Astrocyte (in vitro differentiated cells and primary cell): ENCODE data around the gene ZNF253. TPM values are rescaled to one million over a fixed set of nuclear protein-coding genes. Genes with fewer than 3 reads are reported as not detected.
"Not testable (repeated sequence)": the region's sequence is repeated elsewhere in the genome, so short reads cannot be mapped to it uniquely, and the experiment has no call there.

Source experiments
- DNase-seq: peaks from one replicate; pipeline ENCODE4 v3.0.0-alpha.2; 2010; ENCODE audit warnings: low read depth
- FAIRE-seq: peaks from 2 replicates; lab custom pipeline; 2011; peaks lifted over from hg19 to GRCh38; lab: Jason Lieb, UNC
- H2AFZ ChIP-seq: 2 replicates; pipeline ENCODE4 v1.6.0; 2012; ENCODE audit warnings: low read depth, low read length, inconsistent platforms
- H3K27ac ChIP-seq: 2 replicates; pipeline ENCODE4 v1.5.1; 2011; ENCODE audit warnings: low read depth, low read length, inconsistent platforms
- H3K27me3 ChIP-seq: 2 replicates; pipeline ENCODE4 v1.6.0; 2011; ENCODE audit warnings: low read length, inconsistent platforms; ENCODE audit not compliant: insufficient read depth
- H3K36me3 ChIP-seq: 2 replicates; pipeline ENCODE4 v1.5.1; 2011; ENCODE audit warnings: low read length, inconsistent platforms; ENCODE audit not compliant: insufficient read depth
- H3K4me1 ChIP-seq: 2 replicates; pipeline ENCODE4 v1.5.1; 2011; ENCODE audit warnings: low read length, inconsistent platforms; ENCODE audit not compliant: insufficient read depth
- H3K4me2 ChIP-seq: 2 replicates; pipeline ENCODE4 v1.6.0; 2012; ENCODE audit warnings: low read length, inconsistent platforms
- H3K4me3 ChIP-seq: 2 replicates; pipeline ENCODE4 v1.5.1; 2011; ENCODE audit warnings: low read depth, mild to moderate bottlenecking, low read length, inconsistent platforms; ENCODE audit not compliant: insufficient read depth
- H3K79me2 ChIP-seq: 2 replicates; pipeline ENCODE4 v1.6.0; 2012; ENCODE audit warnings: mild to moderate bottlenecking, low read length, inconsistent platforms; ENCODE audit not compliant: insufficient read depth
- H3K9ac ChIP-seq: 2 replicates; pipeline ENCODE4 v1.6.0; 2012; ENCODE audit warnings: mild to moderate bottlenecking, low read length, inconsistent platforms
- H3K9me3 ChIP-seq: 2 replicates; pipeline ENCODE4 v1.5.1; 2012; ENCODE audit warnings: low read depth, mild to moderate bottlenecking, low read length, inconsistent platforms; ENCODE audit not compliant: insufficient read depth
- H4K20me1 ChIP-seq: 2 replicates; pipeline ENCODE4 v1.6.0; 2012; ENCODE audit warnings: low read length, inconsistent platforms; ENCODE audit not compliant: insufficient read depth
- H3K27ac Mint-ChIP-seq: one replicate; pipeline ENCODE4 v1.8.0; 2021; ENCODE audit warnings: mild to moderate bottlenecking, mixed read lengths; ENCODE audit not compliant: unreplicated experiment
- H3K27me3 Mint-ChIP-seq: one replicate; pipeline ENCODE4 v1.8.0; 2021; ENCODE audit warnings: low read depth, mixed read lengths; ENCODE audit not compliant: unreplicated experiment
- H3K36me3 Mint-ChIP-seq: one replicate; pipeline ENCODE4 v1.8.0; 2021; ENCODE audit warnings: low read depth, mixed read lengths; ENCODE audit not compliant: unreplicated experiment
- H3K4me1 Mint-ChIP-seq: one replicate; pipeline ENCODE4 v1.8.0; 2021; ENCODE audit warnings: low read depth, mixed read lengths; ENCODE audit not compliant: unreplicated experiment
- H3K4me3 Mint-ChIP-seq: one replicate; pipeline ENCODE4 v1.8.0; 2021; ENCODE audit warnings: mild to moderate bottlenecking, moderate library complexity, mixed read lengths; ENCODE audit not compliant: unreplicated experiment
- H3K9me3 Mint-ChIP-seq: one replicate; pipeline ENCODE4 v1.8.0; 2021; ENCODE audit warnings: mild to moderate bottlenecking, mixed read lengths; ENCODE audit not compliant: unreplicated experiment
- EZH2 ChIP-seq: IDR thresholded peaks from 2 replicates; pipeline ENCODE4 v1.6.1; 2012; ENCODE audit warnings: mild to moderate bottlenecking, low read length, inconsistent platforms; ENCODE audit not compliant: insufficient read depth
- total RNA-seq: library from RNA; stranded (reverse); gene quantifications from 2 replicates; pipeline ENCODE4 v1.2.1, GENCODE V29; 2021
- TF ChIP-seq, protein P1 (sequence below): IDR thresholded peaks from 2 replicates; pipeline ENCODE4 v1.5.1; 2011; ENCODE audit warnings: low read depth, mild to moderate bottlenecking, inconsistent platforms, low read length, moderate library complexity; ENCODE audit not compliant: insufficient read depth

ZNF253 gene
- total RNA-seq, 1 donor from 2014 or later, result 11.1 TPM

DNA sequence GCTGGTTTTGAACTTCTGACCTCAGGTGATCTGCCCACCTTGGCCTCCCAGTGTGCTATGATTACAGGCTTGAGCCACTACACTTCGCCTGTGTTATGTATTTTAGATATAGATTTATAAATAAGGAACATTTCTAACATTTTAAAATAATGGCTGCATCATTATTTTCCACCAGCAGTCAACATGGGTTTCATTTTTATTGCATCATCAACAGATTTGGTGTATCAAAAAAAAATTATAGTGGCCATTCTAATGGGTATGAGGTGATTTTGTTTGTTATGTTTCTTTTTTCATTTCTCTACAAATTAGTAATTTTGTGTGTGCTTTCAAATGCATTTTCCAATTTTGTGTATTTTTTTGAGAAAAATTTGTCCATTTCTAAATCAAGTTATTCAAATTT lies 18.9 kb downstream of the ZNF253 start:
- no peak for FAIRE-seq
- H3K27me3 ChIP-seq, result no peaks in the 10 kb centered on the region

DNA sequence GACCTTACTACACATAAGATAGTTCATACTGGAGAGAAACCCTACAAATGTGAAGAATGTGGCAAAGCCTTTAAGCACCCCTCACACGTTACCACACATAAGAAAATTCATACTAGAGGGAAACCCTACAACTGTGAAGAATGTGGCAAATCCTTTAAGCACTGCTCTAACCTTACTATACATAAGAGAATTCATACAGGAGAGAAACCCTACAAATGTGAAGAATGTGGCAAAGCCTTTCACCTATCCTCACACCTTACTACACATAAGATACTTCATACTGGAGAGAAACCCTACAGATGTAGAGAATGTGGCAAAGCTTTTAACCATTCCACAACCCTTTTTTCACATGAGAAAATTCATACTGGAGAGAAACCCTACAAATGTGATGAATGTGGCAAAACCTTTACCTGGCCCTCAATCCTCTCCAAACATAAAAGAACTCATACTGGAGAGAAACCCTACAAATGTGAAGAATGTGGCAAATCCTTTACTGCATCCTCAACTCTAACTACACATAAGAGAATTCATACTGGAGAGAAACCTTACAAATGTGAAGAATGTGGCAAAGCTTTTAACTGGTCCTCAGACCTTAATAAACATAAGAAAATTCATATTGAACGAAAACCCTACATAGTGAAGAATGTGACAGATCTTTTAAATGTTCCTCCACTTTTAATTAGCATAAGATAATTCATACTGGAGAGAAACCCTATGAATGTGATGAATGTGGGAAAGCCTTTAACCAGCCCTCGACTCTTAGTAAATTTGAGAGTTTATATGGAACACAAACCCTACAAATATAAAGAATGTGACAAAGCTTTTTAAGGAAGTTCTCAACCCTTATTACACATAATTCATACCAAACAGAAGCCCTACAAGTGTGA lies 26.6 kb downstream of the ZNF253 start:
- Mint-ChIP-seq H3K36me3 (peaks cover 66% of the 10 kb centered on the region), H3K9me3 (peaks cover 72% of the 10 kb centered on the region)
- H3K4me2 ChIP-seq, H3K27me3 ChIP-seq, H3K4me1 Mint-ChIP-seq, H3K27ac ChIP-seq, H3K36me3 ChIP-seq, H3K79me2 ChIP-seq, H3K27me3 Mint-ChIP-seq, FAIRE-seq, H3K4me3 Mint-ChIP-seq, H2AFZ ChIP-seq, H4K20me1 ChIP-seq, H3K27ac Mint-ChIP-seq, H3K9ac ChIP-seq, H3K4me3 ChIP-seq, DNase-seq, H3K4me1 ChIP-seq: not testable (repeated sequence)
- peaks cover 39% of the 10 kb centered on the region for H3K9me3 ChIP-seq

More for the DNA sequence above, 18.9 kb downstream of the ZNF253 start:
- no peaks in the 10 kb centered on the region for H3K4me1 Mint-ChIP-seq
- H3K4me3 Mint-ChIP-seq, result no peak overlapping the region
- Histone ChIP-seq H4K20me1 (no peaks in the 10 kb centered on the region), H3K4me2 (no peak overlapping the region), H3K36me3 (peaks cover 3% of the 10 kb centered on the region), H3K79me2 (no peaks in the 10 kb centered on the region), H3K4me1 (no peaks in the 10 kb centered on the region), H3K9ac (no peak overlapping the region), H2AFZ (no peak overlapping the region), H3K4me3 (no peak overlapping the region), H3K27ac (no peak overlapping the region), H3K9me3 (peaks cover 14% of the 10 kb centered on the region)
- H3K36me3 Mint-ChIP-seq, result peaks cover 67% of the 10 kb centered on the region
- H3K9me3 Mint-ChIP-seq, result peaks cover 52% of the 10 kb centered on the region
- H3K27ac Mint-ChIP-seq, result no peak overlapping the region
- no peaks in the 10 kb centered on the region for H3K27me3 Mint-ChIP-seq
- TF ChIP-seq EZH2, result no peak
- TF ChIP-seq, protein P1, sequence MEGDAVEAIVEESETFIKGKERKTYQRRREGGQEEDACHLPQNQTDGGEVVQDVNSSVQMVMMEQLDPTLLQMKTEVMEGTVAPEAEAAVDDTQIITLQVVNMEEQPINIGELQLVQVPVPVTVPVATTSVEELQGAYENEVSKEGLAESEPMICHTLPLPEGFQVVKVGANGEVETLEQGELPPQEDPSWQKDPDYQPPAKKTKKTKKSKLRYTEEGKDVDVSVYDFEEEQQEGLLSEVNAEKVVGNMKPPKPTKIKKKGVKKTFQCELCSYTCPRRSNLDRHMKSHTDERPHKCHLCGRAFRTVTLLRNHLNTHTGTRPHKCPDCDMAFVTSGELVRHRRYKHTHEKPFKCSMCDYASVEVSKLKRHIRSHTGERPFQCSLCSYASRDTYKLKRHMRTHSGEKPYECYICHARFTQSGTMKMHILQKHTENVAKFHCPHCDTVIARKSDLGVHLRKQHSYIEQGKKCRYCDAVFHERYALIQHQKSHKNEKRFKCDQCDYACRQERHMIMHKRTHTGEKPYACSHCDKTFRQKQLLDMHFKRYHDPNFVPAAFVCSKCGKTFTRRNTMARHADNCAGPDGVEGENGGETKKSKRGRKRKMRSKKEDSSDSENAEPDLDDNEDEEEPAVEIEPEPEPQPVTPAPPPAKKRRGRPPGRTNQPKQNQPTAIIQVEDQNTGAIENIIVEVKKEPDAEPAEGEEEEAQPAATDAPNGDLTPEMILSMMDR, result no peak
- no peak for DNase-seq

DNA sequence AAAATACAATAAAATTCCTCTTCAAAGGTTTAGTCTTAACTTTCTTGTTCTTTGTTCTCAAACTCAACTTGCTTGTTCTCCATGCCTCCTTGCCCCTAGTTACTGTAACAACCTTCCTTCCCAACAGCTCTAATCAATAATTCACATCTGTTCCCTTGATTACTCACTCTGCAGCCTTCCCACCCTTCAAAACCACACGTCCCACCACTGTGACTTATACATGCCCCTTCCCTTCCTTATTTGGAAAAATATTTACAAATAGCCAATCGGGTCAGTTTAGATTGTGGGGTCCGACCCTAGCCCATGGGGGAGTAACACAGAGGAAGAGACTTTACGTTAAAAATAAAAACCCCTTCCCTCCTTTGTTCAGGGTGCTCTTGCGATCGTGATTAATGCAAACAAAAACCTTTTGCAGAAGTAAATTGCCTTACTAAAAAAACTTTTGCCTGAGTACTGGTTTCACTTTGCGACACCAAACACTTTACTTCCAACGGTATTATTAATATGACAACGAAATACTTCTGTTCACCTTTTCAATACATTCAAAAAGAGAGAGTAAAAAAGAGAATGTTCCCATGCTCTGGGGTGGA lies 34.6 kb downstream of the ZNF253 start:
- Histone ChIP-seq H3K79me2 (peaks cover 35% of the 10 kb centered on the region), H3K9me3 (peaks cover 17% of the 10 kb centered on the region), H2AFZ (peak overlapping the region; percentile 70), H3K9ac (peak overlapping the region; percentile 86), H4K20me1 (peaks cover 10% of the 10 kb centered on the region), H3K36me3 (peaks cover 4% of the 10 kb centered on the region), H3K27ac (peak overlapping the region; percentile 35), H3K4me3 (peak overlapping the region; percentile 77), H3K4me2 (peak overlapping the region; percentile 79), H3K27me3 (no peaks in the 10 kb centered on the region), H3K4me1 (no peaks in the 10 kb centered on the region)
- H3K36me3 Mint-ChIP-seq, result peaks cover 27% of the 10 kb centered on the region
- H3K4me3 Mint-ChIP-seq, result peak overlapping the region; percentile 96
- DNase-seq (peak; percentile 88), FAIRE-seq (peak; percentile 63)
- H3K27me3 Mint-ChIP-seq, result no peaks in the 10 kb centered on the region
- peak overlapping the region; percentile 97 for H3K27ac Mint-ChIP-seq
- peaks cover 16% of the 10 kb centered on the region for H3K4me1 Mint-ChIP-seq
- TF ChIP-seq, protein P1, result no peak
- no peak for TF ChIP-seq EZH2
- peaks cover 39% of the 10 kb centered on the region for H3K9me3 Mint-ChIP-seq
